ENCODE results near the gene SPAG16.
A peak's percentile ranks its signal among the peaks of the same experiment; 100 is the strongest.

The SPAG16 gene

GRCh38 chr2:214103276-214104001 is 819.2 kb downstream of the SPAG16 start:
- DNase-seq = peak; percentile 92

- DNase-seq = peak; percentile 60
These were observed 820.0 kb downstream of the SPAG16 start for GRCh38 chr2:214104219-214104618.

GRCh38 chr2:214104967-214105366 is 820.7 kb downstream of the SPAG16 start:
- DNase-seq = peak; percentile 60

- no peak for DNase-seq
These were observed 823.5 kb downstream of the SPAG16 start for GRCh38 chr2:214107726-214108125.

- DNase-seq = no peak
These were observed 824.3 kb downstream of the SPAG16 start for GRCh38 chr2:214108598-214108997.

- no peak for DNase-seq
These were observed 832.8 kb downstream of the SPAG16 start for GRCh38 chr2:214117054-214117453.

GRCh38 chr2:214126135-214126534 is 841.9 kb downstream of the SPAG16 start:
- no peak for DNase-seq

GRCh38 chr2:214127170-214127569 is 842.9 kb downstream of the SPAG16 start:
- DNase-seq = peak; percentile 24

GRCh38 chr2:214127571-214127970 is 843.3 kb downstream of the SPAG16 start:
- no peak for DNase-seq

- no peak for DNase-seq
These were observed 843.8 kb downstream of the SPAG16 start for GRCh38 chr2:214128040-214128439.

GRCh38 chr2:214130114-214130513 is 845.9 kb downstream of the SPAG16 start:
- no peak for DNase-seq

- DNase-seq = no peak
These were observed 851.7 kb downstream of the SPAG16 start for GRCh38 chr2:214135966-214136365.

- no peak for DNase-seq
These were observed 854.5 kb downstream of the SPAG16 start for GRCh38 chr2:214138779-214139178.

GRCh38 chr2:214139630-214140284 is 855.5 kb downstream of the SPAG16 start:
- no peak for DNase-seq

GRCh38 chr2:214156971-214157370 is 872.7 kb downstream of the SPAG16 start:
- DNase-seq = no peak

- no peak for DNase-seq
These were observed 874.6 kb downstream of the SPAG16 start for GRCh38 chr2:214158851-214159250.

- DNase-seq = no peak
These were observed 885.0 kb downstream of the SPAG16 start for GRCh38 chr2:214169281-214169680.

- no peak for DNase-seq
These were observed 885.5 kb downstream of the SPAG16 start for GRCh38 chr2:214169736-214170135.

GRCh38 chr2:214174563-214174962 is 890.3 kb downstream of the SPAG16 start:
- DNase-seq = no peak

GRCh38 chr2:214180071-214180470 is 895.8 kb downstream of the SPAG16 start:
- DNase-seq = no peak

GRCh38 chr2:214180686-214181085 is 896.4 kb downstream of the SPAG16 start:
- no peak for DNase-seq

- DNase-seq = no peak
These were observed 900.2 kb downstream of the SPAG16 start for GRCh38 chr2:214184461-214184860.

GRCh38 chr2:214185546-214185945 is 901.3 kb downstream of the SPAG16 start:
- peak; percentile 32 for DNase-seq

- DNase-seq = no peak
These were observed 908.4 kb downstream of the SPAG16 start for GRCh38 chr2:214192711-214193110.

- DNase-seq = no peak
These were observed 909.7 kb downstream of the SPAG16 start for GRCh38 chr2:214193943-214194342.
